MCF 10A (cell line): Measurements from ENCODE around the gene RALGAPB. TPM values are rescaled to one million over a fixed set of nuclear protein-coding genes. Genes with fewer than 3 reads are reported as not detected.
A peak's percentile ranks its signal among the peaks of the same experiment; 100 is the strongest.

Source experiments
- BruUV-seq: library from RNA; stranded (reverse); fragments of 400-500 nt; replicated peaks from 2 replicates; lab custom pipeline; 2021; lab: Mats Ljungman, UMichigan
- CTCF ChIA-PET: fragments of 300-600 bp; sonication (Branson Sonifier 250); formaldehyde crosslinking; extraction: SDS; loops from one replicate; lab custom pipeline; 2021; ENCODE audit warnings: antibody characterized with exemption, inconsistent platforms; lab: Yijun Ruan, JAX
- POLR2A ChIA-PET: fragments of 300-600, 350-650 bp; sonication (Branson Sonifier 250); formaldehyde crosslinking; extraction: SDS; loops from one replicate; lab custom pipeline; 2020; ENCODE audit warnings: antibody characterized with exemption, inconsistent platforms; lab: Yijun Ruan, JAX
- DNase-seq: peaks from one replicate; pipeline ENCODE4 v3.0.0-alpha.2; 2018; ENCODE audit not compliant: unreplicated experiment
- H3K27ac Mint-ChIP-seq: one replicate; pipeline ENCODE4 v1.8.0; 2022; ENCODE audit warnings: mild to moderate bottlenecking, low read depth, mixed read lengths; ENCODE audit not compliant: unreplicated experiment
- H3K27me3 Mint-ChIP-seq: one replicate; pipeline ENCODE4 v1.8.0; 2022; ENCODE audit warnings: mixed read lengths; ENCODE audit not compliant: insufficient read depth, unreplicated experiment
- H3K36me3 Mint-ChIP-seq: one replicate; pipeline ENCODE4 v1.8.0; 2022; ENCODE audit warnings: mild to moderate bottlenecking, moderate library complexity, mixed read lengths; ENCODE audit not compliant: insufficient read depth, unreplicated experiment
- H3K4me1 Mint-ChIP-seq: one replicate; pipeline ENCODE4 v1.8.0; 2022; ENCODE audit warnings: mixed read lengths; ENCODE audit not compliant: insufficient read depth, unreplicated experiment
- H3K4me3 Mint-ChIP-seq: one replicate; pipeline ENCODE4 v1.8.0; 2022; ENCODE audit warnings: mild to moderate bottlenecking, moderate library complexity, mixed read lengths; ENCODE audit not compliant: unreplicated experiment
- H3K9me3 Mint-ChIP-seq: one replicate; pipeline ENCODE4 v1.8.0; 2022; ENCODE audit warnings: mixed read lengths; ENCODE audit not compliant: unreplicated experiment
- CTCF ChIP-seq: fragments of 200-600 bp; IDR thresholded peaks from one replicate; pipeline ENCODE4 v1.8.0; 2022; ENCODE audit warnings: antibody characterized with exemption, mild to moderate bottlenecking; ENCODE audit not compliant: unreplicated experiment
- intact Hi-C: fragments of 100-400 bp; cut with micrococcal nuclease; formaldehyde crosslinking; loops from 2 replicates; pipeline ENCODE4 v1.14.1; 2022
- total RNA-seq: library from RNA; stranded (reverse); gene quantifications from 2 replicates; pipeline ENCODE4 v1.2.3, GENCODE V29; 2022

RALGAPB gene
- total RNA-seq, 1 experiment from 2014 or later, result 33.8 TPM

GRCh38 chr20:38603286-38603685 is 130.6 kb downstream of the RALGAPB start:
- peaks cover 27% of the 10 kb centered on the region for H3K4me1 Mint-ChIP-seq
- H3K27ac Mint-ChIP-seq, result no peak overlapping the region
- ChIA-PET POLR2A (interaction anchor here (0.6 to 2.6 kb wide), 2 partner anchors 11 to 297 kb away, joined by 3 to 12 read pairs; no protein-coding TSS in a partner anchor), CTCF (interaction anchor here (0.5 to 1.4 kb wide), 3 partner anchors 12 to 169 kb away, joined by 3 to 6 read pairs (median 4); no protein-coding TSS in a partner anchor)
- no peak overlapping the region for H3K4me3 Mint-ChIP-seq
- no peak for DNase-seq
- H3K9me3 Mint-ChIP-seq, result no peaks in the 10 kb centered on the region
- H3K36me3 Mint-ChIP-seq, result no peaks in the 10 kb centered on the region
- no TSS peak for BruUV-seq
- H3K27me3 Mint-ChIP-seq, result no peaks in the 10 kb centered on the region
- TF ChIP-seq CTCF, result no peak
- intact Hi-C loops, result no loop called here

GRCh38 chr20:38604873-38605303 is 132.2 kb downstream of the RALGAPB start:
- Mint-ChIP-seq H3K27ac (peak overlapping the region; percentile 37), H3K4me3 (no peak overlapping the region), H3K9me3 (no peaks in the 10 kb centered on the region), H3K27me3 (no peaks in the 10 kb centered on the region), H3K4me1 (peaks cover 25% of the 10 kb centered on the region), H3K36me3 (no peaks in the 10 kb centered on the region)
- peak; percentile 92 for DNase-seq
- ChIA-PET POLR2A (interaction anchor here (0.6 to 2.6 kb wide), 6 partner anchors 9 to 1675 kb away, joined by 3 to 12 read pairs (median 4); no protein-coding TSS in a partner anchor), CTCF (interaction anchor here (0.7 to 1.4 kb wide), 4 partner anchors 17 to 772 kb away, joined by 3 to 6 read pairs (median 5); no protein-coding TSS in a partner anchor)
- TF ChIP-seq CTCF, result no peak
- BruUV-seq, result no TSS peak
- intact Hi-C loops, result no loop called here

- BruUV-seq, result no TSS peak
- H3K27ac Mint-ChIP-seq, result no peak overlapping the region
- ChIA-PET CTCF (interaction anchor here (0.6 kb wide), 3 partner anchors 114 to 251 kb away, joined by 3 to 4 read pairs (median 3); no protein-coding TSS in a partner anchor), POLR2A (no interaction called here)
- intact Hi-C loops, result no loop called here
- H3K4me3 Mint-ChIP-seq, result no peak overlapping the region
- H3K27me3 Mint-ChIP-seq, result no peaks in the 10 kb centered on the region
- no peak for DNase-seq
- H3K36me3 Mint-ChIP-seq, result no peaks in the 10 kb centered on the region
- peaks cover 14% of the 10 kb centered on the region for H3K4me1 Mint-ChIP-seq
- H3K9me3 Mint-ChIP-seq, result no peaks in the 10 kb centered on the region
- no peak for TF ChIP-seq CTCF
These were observed 134.7 kb downstream of the RALGAPB start for GRCh38 chr20:38607351-38607750.

- DNase-seq, result no peak
- ChIA-PET CTCF (no interaction called here), POLR2A (no interaction called here)
- TF ChIP-seq CTCF, result no peak
- no TSS peak for BruUV-seq
- no peaks in the 10 kb centered on the region for H3K9me3 Mint-ChIP-seq
- no peak overlapping the region for H3K4me3 Mint-ChIP-seq
- H3K27ac Mint-ChIP-seq, result no peak overlapping the region
- peaks cover 17% of the 10 kb centered on the region for H3K4me1 Mint-ChIP-seq
- intact Hi-C loops, result no loop called here
- no peaks in the 10 kb centered on the region for H3K27me3 Mint-ChIP-seq
- H3K36me3 Mint-ChIP-seq, result no peaks in the 10 kb centered on the region
These were observed 135.5 kb downstream of the RALGAPB start for GRCh38 chr20:38608188-38608587.
